Hepatocyte (in vitro differentiated cells): ENCODE measurements around the gene CRABP2. TPM values are rescaled to one million over a fixed set of nuclear protein-coding genes. Genes with fewer than 3 reads are reported as not detected.

ENCODE experiments used
- DNase-seq: peaks from one replicate; pipeline ENCODE4 v3.0.0-alpha.2; 2016; ENCODE audit warnings: low spot score
- H2AFZ ChIP-seq: fragments of 200-600 bp; sonication (generic); 2 replicates; pipeline ENCODE4 v1.6.0; 2016; ENCODE audit warnings: antibody characterized with exemption, mild to moderate bottlenecking
- H3K27ac ChIP-seq: fragments of 200-600 bp; sonication (generic); 2 replicates; pipeline ENCODE4 v1.5.1; 2016; ENCODE audit warnings: mild to moderate bottlenecking
- H3K27me3 ChIP-seq: fragments of 200-600 bp; sonication (generic); 2 replicates; pipeline ENCODE4 v1.6.1; 2016
- H3K36me3 ChIP-seq: fragments of 200-600 bp; sonication (generic); replicated peaks from 2 replicates; pipeline ENCODE4 v1.5.1; 2016; ENCODE audit warnings: low read depth; ENCODE audit not compliant: insufficient read depth
- H3K4me1 ChIP-seq: fragments of 200-600 bp; sonication (generic); 2 replicates; pipeline ENCODE4 v1.5.1; 2016; ENCODE audit warnings: mild to moderate bottlenecking, moderate library complexity; ENCODE audit not compliant: insufficient read depth
- H3K4me2 ChIP-seq: fragments of 200-600 bp; sonication (generic); 2 replicates; pipeline ENCODE4 v1.6.0; 2016
- H3K4me3 ChIP-seq: fragments of 200-600 bp; sonication (generic); 2 replicates; pipeline ENCODE4 v1.5.1; 2016; ENCODE audit warnings: mild to moderate bottlenecking
- H3K79me2 ChIP-seq: fragments of 200-600 bp; sonication (generic); 2 replicates; pipeline ENCODE4 v1.6.0; 2017; ENCODE audit warnings: mild to moderate bottlenecking
- H3K9me2 ChIP-seq: fragments of 200-600 bp; sonication (generic); replicated peaks from 2 replicates; pipeline ENCODE4 v1.6.0; 2017; ENCODE audit warnings: mild to moderate bottlenecking; ENCODE audit not compliant: insufficient read depth
- H3K9me3 ChIP-seq: fragments of 200-600 bp; sonication (generic); 2 replicates; pipeline ENCODE4 v1.5.1; 2016; ENCODE audit warnings: low read depth, mild to moderate bottlenecking
- H4K20me1 ChIP-seq: fragments of 200-600 bp; sonication (generic); 2 replicates; pipeline ENCODE4 v1.6.0; 2016; ENCODE audit warnings: mild to moderate bottlenecking; ENCODE audit not compliant: insufficient read depth, poor library complexity, severe bottlenecking
- CTCF ChIP-seq: fragments of 200-600 bp; sonication (generic); IDR thresholded peaks from 2 replicates; pipeline ENCODE4 v1.5.1; 2016; ENCODE audit warnings: antibody characterized with exemption, mild to moderate bottlenecking; ENCODE audit not compliant: poor library complexity
- EZH2 ChIP-seq: fragments of 200-600 bp; sonication (generic); IDR thresholded peaks from 2 replicates; pipeline ENCODE4 v1.6.1; 2016; ENCODE audit warnings: antibody characterized with exemption, mild to moderate bottlenecking, borderline replicate concordance
- EZH2phosphoT487 ChIP-seq: fragments of 200-600 bp; sonication (generic); IDR thresholded peaks from one replicate; pipeline ENCODE4 v1.6.1; 2018; ENCODE audit warnings: antibody characterized with exemption, mild to moderate bottlenecking, low read depth, moderate library complexity; ENCODE audit not compliant: unreplicated experiment, severe bottlenecking
- WGBS: methylation state at CpG from one replicate; pipeline ENCODE4 v1.1.6; 2016; ENCODE audit warnings: low lambda C conversion rate; ENCODE audit errors: missing lambda C conversion rate; 5-methylcytosine and 5-hydroxymethylcytosine counted together
- polyA plus RNA-seq: library from polyadenylated mRNA; unstranded; fragments of >200 nt; fragmentation: Nextera tagmentation; extraction: Ambion mirVana; gene quantifications from 2 replicates; pipeline ENCODE4 v1.2.1, GENCODE V29; 2016
- total RNA-seq: library from RNA; depleted of rRNA; stranded (reverse); fragments of >200 nt; gene quantifications from 2 replicates; pipeline ENCODE4 v1.2.3, GENCODE V29; 2014

CRABP2 gene
- total and polyA plus RNA-seq, 2 experiments from 2014 or later, result 93.5 to 171 TPM

GRCh38 chr1:156750191-156750672 lies 44.8 kb upstream of the CRABP2 start:
- H3K27ac ChIP-seq, result peak overlapping the region; percentile 100
- H4K20me1 ChIP-seq, result no peaks in the 10 kb centered on the region
- peaks cover 75% of the 10 kb centered on the region for H3K79me2 ChIP-seq
- H2AFZ ChIP-seq, result no peak overlapping the region
- no peaks in the 10 kb centered on the region for H3K36me3 ChIP-seq
- no peaks in the 10 kb centered on the region for H3K9me2 ChIP-seq
- DNase-seq, result peak; percentile 67
- WGBS, result 10% methylated on average over 5 of the region's 5 CpGs
- TF ChIP-seq CTCF, result no peak
- TF ChIP-seq EZH2, result no peak
- H3K9me3 ChIP-seq, result no peaks in the 10 kb centered on the region
- no peaks in the 10 kb centered on the region for H3K27me3 ChIP-seq
- peak overlapping the region; percentile 94 for H3K4me2 ChIP-seq
- H3K4me3 ChIP-seq, result peak overlapping the region; percentile 50
- H3K4me1 ChIP-seq, result peaks cover 48% of the 10 kb centered on the region

GRCh38 chr1:156749419-156750118 lies 44.2 kb upstream of the CRABP2 start:
- Histone ChIP-seq H3K9me2 (no peaks in the 10 kb centered on the region), H3K4me1 (peaks cover 48% of the 10 kb centered on the region), H3K4me2 (peak overlapping the region; percentile 94), H3K4me3 (peak overlapping the region; percentile 50), H3K36me3 (no peaks in the 10 kb centered on the region), H3K9me3 (no peaks in the 10 kb centered on the region), H3K27me3 (no peaks in the 10 kb centered on the region), H2AFZ (no peak overlapping the region), H4K20me1 (no peaks in the 10 kb centered on the region), H3K79me2 (peaks cover 82% of the 10 kb centered on the region), H3K27ac (peak overlapping the region; percentile 100)
- TF ChIP-seq EZH2, result no peak
- no peak for TF ChIP-seq EZH2phosphoT487
- no peak for TF ChIP-seq CTCF
- 42% methylated on average over 8 of the region's 8 CpGs for WGBS
- peak; percentile 44 for DNase-seq

- H3K4me1 ChIP-seq, result peaks cover 48% of the 10 kb centered on the region
- H3K4me2 ChIP-seq, result peak overlapping the region; percentile 94
- peaks cover 78% of the 10 kb centered on the region for H3K79me2 ChIP-seq
- H3K27ac ChIP-seq, result peak overlapping the region; percentile 100
- no peaks in the 10 kb centered on the region for H3K9me3 ChIP-seq
- H3K36me3 ChIP-seq, result no peaks in the 10 kb centered on the region
- no peaks in the 10 kb centered on the region for H3K27me3 ChIP-seq
- peak; percentile 70 for DNase-seq
- H4K20me1 ChIP-seq, result no peaks in the 10 kb centered on the region
- 41% methylated on average over 9 of the region's 9 CpGs for WGBS
- peak overlapping the region; percentile 50 for H3K4me3 ChIP-seq
- H2AFZ ChIP-seq, result no peak overlapping the region
- no peaks in the 10 kb centered on the region for H3K9me2 ChIP-seq
- TF ChIP-seq CTCF, result no peak
- no peak for TF ChIP-seq EZH2phosphoT487
- no peak for TF ChIP-seq EZH2
Measured at GRCh38 chr1:156748670-156749418, 43.5 kb upstream of the CRABP2 start.
